T-helper 17 cell (primary cell): ENCODE measurements around the gene S1PR5. TPM values are rescaled to one million over a fixed set of nuclear protein-coding genes. Genes with fewer than 3 reads are reported as not detected.

Experiments
- ATAC-seq: fragments of 150-1000 bp; cut with Tn5 transposase; 2 replicates; pipeline ENCODE4 v1.10.0; 2021; ENCODE audit warnings: mild to moderate bottlenecking, moderate library complexity
- DNase-seq, 3 donors: peaks; one replicate each; pipeline versions ENCODE4 v3.0.0 to v3.0.0-alpha.2; 2020 to 2021
- H3K9me3 ChIP-seq: one replicate; pipeline ENCODE4 v1.7.0; 2013; ENCODE audit warnings: low read length, mild to moderate bottlenecking; ENCODE audit not compliant: control insufficient read depth, poor library complexity, severe bottlenecking
- H3K27ac Mint-ChIP-seq: one replicate; pipeline ENCODE4 v1.8.0; 2022; ENCODE audit warnings: mild to moderate bottlenecking, moderate library complexity, mixed read lengths
- H3K27me3 Mint-ChIP-seq: one replicate; pipeline ENCODE4 v1.8.0; 2022; ENCODE audit warnings: mixed read lengths
- H3K36me3 Mint-ChIP-seq: one replicate; pipeline ENCODE4 v1.8.0; 2022; ENCODE audit warnings: low read depth, mixed read lengths
- H3K4me1 Mint-ChIP-seq: one replicate; pipeline ENCODE4 v1.8.0; 2022; ENCODE audit warnings: mild to moderate bottlenecking, mixed read lengths
- H3K4me3 Mint-ChIP-seq: one replicate; pipeline ENCODE4 v1.8.0; 2022; ENCODE audit warnings: mild to moderate bottlenecking, moderate library complexity, mixed read lengths
- total RNA-seq, 4 donors: library from RNA in 2 of 4; stranded (reverse) in 2 of 4; gene quantifications; one replicate each; pipeline ENCODE4 v1.2.3 and lab custom pipeline; 2022 to 2026

The S1PR5 gene
- total RNA-seq, 2 donors from 2014 or later, result 0.50 to 1.3 TPM

DNA sequence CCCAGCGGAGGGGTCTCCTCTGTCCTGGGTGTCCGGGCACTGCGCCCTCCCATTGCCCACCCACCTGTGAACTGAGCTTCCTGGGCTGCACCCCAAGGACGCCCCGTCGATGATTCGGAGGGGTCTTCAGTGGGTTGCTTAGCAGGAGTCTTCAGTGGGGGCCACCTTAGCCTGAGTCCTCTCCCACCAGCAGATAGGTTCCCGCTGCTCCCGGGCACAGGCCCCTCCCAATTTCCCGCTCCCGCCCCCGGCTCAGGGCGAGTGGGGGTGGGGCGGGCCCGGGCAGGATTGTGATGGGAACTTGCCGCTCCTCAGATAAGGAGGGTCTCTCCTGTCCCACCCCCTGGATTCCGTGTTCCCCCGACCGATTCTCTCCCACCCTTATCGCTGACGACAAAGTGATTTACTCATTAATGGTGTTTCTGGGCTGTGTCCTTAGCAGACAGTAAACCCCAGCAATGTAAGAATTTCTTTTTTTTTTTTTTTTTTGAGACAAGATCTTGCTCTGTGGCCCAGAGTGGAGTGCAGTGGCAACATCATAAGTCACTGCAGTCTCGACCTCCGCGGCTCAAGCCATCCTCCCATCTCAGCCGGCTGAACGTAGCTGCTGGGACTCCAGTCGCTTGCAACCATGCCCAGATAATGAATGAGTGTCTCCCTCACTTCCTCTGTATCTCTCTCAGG is 655 bp upstream of the S1PR5 start:
- no peaks in the 10 kb centered on the region for H3K9me3 ChIP-seq
- Mint-ChIP-seq H3K36me3 (peaks cover 19% of the 10 kb centered on the region), H3K4me3 (peak overlapping the region; percentile 80), H3K27me3 (peaks cover 61% of the 10 kb centered on the region), H3K4me1 (peaks cover 32% of the 10 kb centered on the region), H3K27ac (no peak overlapping the region)
- ATAC-seq (peak; percentile 36), DNase-seq (no peak)

- Mint-ChIP-seq H3K27me3 (peaks cover 64% of the 10 kb centered on the region), H3K4me1 (peaks cover 32% of the 10 kb centered on the region), H3K36me3 (peaks cover 19% of the 10 kb centered on the region), H3K4me3 (peak overlapping the region; percentile 88), H3K27ac (no peak overlapping the region)
- DNase-seq, result no peak
- no peaks in the 10 kb centered on the region for H3K9me3 ChIP-seq
- ATAC-seq, result no peak
Measured at GRCh38 chr19:10516671-10517286, 468 bp downstream of the S1PR5 start.

- peak overlapping the region; percentile 84 for H3K4me3 Mint-ChIP-seq
Measured at GRCh38 chr19:10516064-10516385, 1.2 kb downstream of the S1PR5 start.

GRCh38 chr19:10514211-10515145 is 2.8 kb downstream of the S1PR5 start:
- H3K9me3 ChIP-seq, result no peaks in the 10 kb centered on the region
- peak; percentile 75 for ATAC-seq
- DNase-seq, result peak in 1 of 3 donors; percentile 24
- Mint-ChIP-seq H3K4me1 (peaks cover 32% of the 10 kb centered on the region), H3K27me3 (peaks cover 57% of the 10 kb centered on the region), H3K4me3 (no peak overlapping the region), H3K27ac (no peak overlapping the region), H3K36me3 (peaks cover 17% of the 10 kb centered on the region)

More at GRCh38 chr19:10516064-10516385, 1.2 kb downstream of the S1PR5 start:
- peaks cover 64% of the 10 kb centered on the region for H3K27me3 Mint-ChIP-seq
- no peak for DNase-seq
- no peaks in the 10 kb centered on the region for H3K9me3 ChIP-seq
- no peak for ATAC-seq
- peaks cover 32% of the 10 kb centered on the region for H3K4me1 Mint-ChIP-seq
- H3K27ac Mint-ChIP-seq, result no peak overlapping the region
- H3K36me3 Mint-ChIP-seq, result peaks cover 19% of the 10 kb centered on the region

GRCh38 chr19:10513223-10513622 is 4.0 kb downstream of the S1PR5 start:
- H3K4me3 Mint-ChIP-seq, result no peak overlapping the region
- H3K9me3 ChIP-seq, result no peaks in the 10 kb centered on the region
- H3K36me3 Mint-ChIP-seq, result peaks cover 13% of the 10 kb centered on the region
- H3K4me1 Mint-ChIP-seq, result peaks cover 23% of the 10 kb centered on the region
- DNase-seq (no peak), ATAC-seq (no peak)
- H3K27ac Mint-ChIP-seq, result no peak overlapping the region
- H3K27me3 Mint-ChIP-seq, result peaks cover 44% of the 10 kb centered on the region

- Mint-ChIP-seq H3K4me3 (no peak overlapping the region), H3K4me1 (peaks cover 12% of the 10 kb centered on the region), H3K36me3 (peaks cover 4% of the 10 kb centered on the region), H3K27ac (no peak overlapping the region), H3K27me3 (peaks cover 23% of the 10 kb centered on the region)
- H3K9me3 ChIP-seq, result no peaks in the 10 kb centered on the region
- no peak for ATAC-seq
- DNase-seq, result peak; percentile 40 to 65 (median 41)
Measured at GRCh38 chr19:10510301-10510802, 6.9 kb downstream of the S1PR5 start.

DNA sequence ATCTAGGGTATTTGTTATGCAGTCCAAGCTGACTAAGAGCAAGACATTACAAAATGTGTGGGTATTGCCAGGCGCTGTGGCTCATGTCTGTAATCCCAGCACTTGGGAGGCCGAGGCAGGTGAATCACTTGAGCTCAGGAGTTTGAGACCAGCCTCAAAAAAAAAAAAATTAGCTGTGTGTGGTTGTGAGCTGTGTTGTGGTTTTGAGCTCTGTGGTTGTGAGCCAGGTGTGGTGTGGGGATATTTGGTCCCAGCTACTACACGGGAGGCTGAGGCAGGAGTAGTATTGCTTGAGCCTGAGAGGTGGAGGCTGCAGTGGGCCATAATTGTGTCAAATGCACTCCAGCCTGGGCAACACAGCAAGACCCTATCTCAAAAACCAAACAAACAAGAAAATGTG is 8.5 kb downstream of the S1PR5 start:
- Mint-ChIP-seq H3K27ac (peak overlapping the region; percentile 60), H3K27me3 (peaks cover 11% of the 10 kb centered on the region), H3K36me3 (peaks cover 4% of the 10 kb centered on the region), H3K4me1 (peaks cover 14% of the 10 kb centered on the region), H3K4me3 (peak overlapping the region; percentile 53)
- ATAC-seq, result peak; percentile 41
- no peaks in the 10 kb centered on the region for H3K9me3 ChIP-seq
- no peak for DNase-seq

- Mint-ChIP-seq H3K4me1 (peaks cover 15% of the 10 kb centered on the region), H3K27ac (peak overlapping the region; percentile 60), H3K4me3 (no peak overlapping the region), H3K36me3 (no peaks in the 10 kb centered on the region), H3K27me3 (peaks cover 4% of the 10 kb centered on the region)
- no peaks in the 10 kb centered on the region for H3K9me3 ChIP-seq
- DNase-seq (no peak), ATAC-seq (no peak)
Measured at GRCh38 chr19:10508036-10508435, 9.2 kb downstream of the S1PR5 start.

DNA sequence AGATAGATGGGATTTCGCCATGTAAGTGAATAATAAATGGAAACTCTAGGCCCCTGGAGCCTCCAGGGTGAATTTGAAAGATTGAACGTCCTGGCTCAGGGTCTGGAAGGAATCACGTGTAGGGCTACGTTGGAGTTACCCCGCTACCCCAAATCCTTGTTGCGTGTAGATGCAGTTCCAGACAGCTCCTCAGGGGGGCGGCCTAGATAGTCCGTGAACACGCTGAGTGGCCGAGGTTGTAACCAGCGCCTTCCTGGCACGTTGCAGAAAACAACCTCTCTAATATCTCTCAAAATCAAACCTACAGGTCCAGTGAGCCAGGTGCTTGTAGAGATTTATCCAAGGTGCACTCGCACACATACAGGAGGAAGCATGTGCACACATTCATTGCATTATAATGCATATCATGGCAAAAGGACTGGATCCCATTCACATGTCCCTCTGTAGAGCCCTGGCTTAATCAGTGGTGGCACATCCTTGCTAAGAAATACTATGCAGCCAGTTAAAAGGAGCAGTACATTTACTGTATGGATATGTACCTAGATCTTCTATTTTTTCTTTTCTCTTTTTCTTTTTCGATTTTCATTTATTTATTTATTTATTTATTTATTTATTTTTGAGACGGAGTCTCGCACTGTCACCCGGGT is 11.5 kb downstream of the S1PR5 start:
- peak; percentile 54 for ATAC-seq
- H3K4me1 Mint-ChIP-seq, result peaks cover 21% of the 10 kb centered on the region
- peak; percentile 58 to 80 (median 60) for DNase-seq
- H3K36me3 Mint-ChIP-seq, result no peaks in the 10 kb centered on the region
- H3K27ac Mint-ChIP-seq, result peak overlapping the region; percentile 78
- peak overlapping the region; percentile 28 for H3K4me3 Mint-ChIP-seq
- no peaks in the 10 kb centered on the region for H3K27me3 Mint-ChIP-seq
- no peaks in the 10 kb centered on the region for H3K9me3 ChIP-seq

GRCh38 chr19:10503002-10503789 is 14.1 kb downstream of the S1PR5 start, which contains the start of gene KEAP1:
Gene KEAP1, minus strand, starts transcription at chr19:10503356. Its CDS starts 3,323 bp downstream, at chr19:10500033.
- H3K4me3 Mint-ChIP-seq, result peak within 1 kb of the TSS; percentile 94
- H3K4me1 Mint-ChIP-seq, result peaks cover 29% of the 10 kb centered on the region
- H3K27ac Mint-ChIP-seq, result peak within 1 kb of the TSS; percentile 74
- no peaks in the 10 kb centered on the region for H3K36me3 Mint-ChIP-seq
- peak in 2 of 3 donors; percentile 19 to 32 for DNase-seq
- ATAC-seq, result no peak
- no peaks in the 10 kb centered on the region for H3K9me3 ChIP-seq
- H3K27me3 Mint-ChIP-seq, result no peaks in the 10 kb centered on the region

DNA sequence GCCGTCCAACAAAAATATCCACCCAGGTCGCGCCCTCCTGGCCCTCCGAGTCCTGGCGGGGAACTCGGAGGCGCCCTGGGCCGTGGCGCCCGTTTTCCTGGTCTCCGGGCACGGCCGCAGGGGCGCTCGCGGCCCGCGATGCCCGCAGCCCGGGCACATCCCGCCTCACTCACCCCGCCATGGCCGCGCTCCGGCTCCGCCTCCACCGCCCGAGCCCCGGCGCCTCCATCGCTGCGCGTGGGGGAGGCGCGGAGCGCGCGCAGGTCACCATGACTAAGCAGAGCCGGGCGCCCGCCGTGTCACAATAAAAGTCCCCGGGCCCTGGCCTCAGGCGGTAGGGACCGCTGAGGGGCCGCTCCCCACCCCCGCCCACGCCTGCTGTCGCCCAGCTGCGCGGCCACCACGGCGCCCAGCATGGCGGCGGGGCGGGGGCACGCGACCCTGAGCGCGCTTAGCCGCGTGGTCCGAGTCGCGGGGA is 14.7 kb downstream of the S1PR5 start:
- Mint-ChIP-seq H3K4me1 (peaks cover 29% of the 10 kb centered on the region), H3K36me3 (no peaks in the 10 kb centered on the region), H3K27ac (peak overlapping the region; percentile 74), H3K4me3 (peak overlapping the region; percentile 89), H3K27me3 (no peaks in the 10 kb centered on the region)
- DNase-seq (peak; percentile 78 to 84 (median 79)), ATAC-seq (peak; percentile 94)
- no peaks in the 10 kb centered on the region for H3K9me3 ChIP-seq

- Mint-ChIP-seq H3K27me3 (no peaks in the 10 kb centered on the region), H3K27ac (peak overlapping the region; percentile 74), H3K4me1 (peaks cover 30% of the 10 kb centered on the region), H3K36me3 (no peaks in the 10 kb centered on the region), H3K4me3 (peak overlapping the region; percentile 89)
- ATAC-seq, result peak; percentile 26
- no peaks in the 10 kb centered on the region for H3K9me3 ChIP-seq
- no peak for DNase-seq
Measured at GRCh38 chr19:10501971-10502523, 15.2 kb downstream of the S1PR5 start.
